Stimulated activated CD8-positive, alpha-beta memory T cell treated with anti-CD3 and anti-CD28 coated beads, Interleukin-15, amount 100 ng/mL, for 24 hours (primary cell): ENCODE results near the gene MICOS13.
"Not testable (repeated sequence)": the region's sequence is repeated elsewhere in the genome, so short reads cannot be mapped to it uniquely, and the experiment has no call there.

ENCODE experiments used
- DNase-seq: peaks from one replicate; pipeline ENCODE4 v3.0.0-alpha.2; 2020; ENCODE audit warnings: low read depth

Gene MICOS13

GRCh38 chr19:5700455-5701092 lies 20.3 kb upstream of the MICOS13 start:
- DNase-seq: no peak

- DNase-seq: no peak
Measured at GRCh38 chr19:5698635-5699422, 18.5 kb upstream of the MICOS13 start.

- no peak for DNase-seq
Measured at GRCh38 chr19:5697890-5698634, 17.7 kb upstream of the MICOS13 start.

- no peak for DNase-seq
Measured at GRCh38 chr19:5697022-5697889, 16.9 kb upstream of the MICOS13 start.

- no peak for DNase-seq
Measured at GRCh38 chr19:5696196-5697021, 16.1 kb upstream of the MICOS13 start.

GRCh38 chr19:5695649-5696195 lies 15.4 kb upstream of the MICOS13 start:
- DNase-seq: no peak

- DNase-seq: no peak
Measured at GRCh38 chr19:5694956-5695648, 14.8 kb upstream of the MICOS13 start.

- no peak for DNase-seq
Measured at GRCh38 chr19:5694167-5694955, 14.0 kb upstream of the MICOS13 start.

GRCh38 chr19:5693195-5694166 lies 13.2 kb upstream of the MICOS13 start:
- no peak for DNase-seq

GRCh38 chr19:5692723-5693194 lies 12.4 kb upstream of the MICOS13 start:
- no peak for DNase-seq

- DNase-seq: no peak
Measured at GRCh38 chr19:5691822-5692722, 11.8 kb upstream of the MICOS13 start.

GRCh38 chr19:5690955-5691821 lies 10.9 kb upstream of the MICOS13 start:
- DNase-seq: no peak

GRCh38 chr19:5690125-5690954 lies 10.0 kb upstream of the MICOS13 start, which contains the start of gene RPL36:
Gene RPL36, plus strand, starts transcription at chr19:5690295. Its CDS starts 213 bp downstream, at chr19:5690508.
- peak; percentile 99 for DNase-seq

- not testable (repeated sequence) for DNase-seq
Measured at GRCh38 chr19:5688262-5688881, 8.1 kb upstream of the MICOS13 start.
